Activated T-cell treated with anti-CD3 and anti-CD28 coated beads for 48 hours (primary cell): ENCODE results near the gene AFG1L.
"Not testable (repeated sequence)": the region's sequence is repeated elsewhere in the genome, so short reads cannot be mapped to it uniquely, and the experiment has no call there.

Experiments
- DNase-seq: peaks from one replicate; pipeline ENCODE4 v3.0.0-alpha.2; 2020; ENCODE audit warnings: low read depth

AFG1L gene

GRCh38 chr6:108294727-108295625, at the start of gene AFG1L:
Gene AFG1L, plus strand, starts transcription at chr6:108295054. Its CDS starts 26 bp downstream, at chr6:108295080.
- DNase-seq: peak; percentile 82

GRCh38 chr6:108245095-108245494, 49.8 kb upstream of the AFG1L start:
- not testable (repeated sequence) for DNase-seq

- no peak for DNase-seq
Observed at GRCh38 chr6:108247965-108248536, 46.8 kb upstream of the AFG1L start.

GRCh38 chr6:108250240-108250866, 44.5 kb upstream of the AFG1L start:
- DNase-seq: no peak

GRCh38 chr6:108251252-108251651, 43.6 kb upstream of the AFG1L start:
- no peak for DNase-seq

GRCh38 chr6:108252055-108252454, 42.8 kb upstream of the AFG1L start:
- DNase-seq: no peak

- no peak for DNase-seq
Observed at GRCh38 chr6:108253241-108253640, 41.6 kb upstream of the AFG1L start.

GRCh38 chr6:108254433-108255410, 40.1 kb upstream of the AFG1L start:
- no peak for DNase-seq

- peak; percentile 7 for DNase-seq
Observed at GRCh38 chr6:108260126-108260808, 34.6 kb upstream of the AFG1L start.

GRCh38 chr6:108260809-108261569, 33.9 kb upstream of the AFG1L start, which contains the start of gene SNX3:
Gene SNX3, minus strand, starts transcription at chr6:108261040. Its CDS starts 119 bp downstream, at chr6:108260921.
- peak; percentile 91 for DNase-seq

- DNase-seq: no peak
Observed at GRCh38 chr6:108263371-108263770, 31.5 kb upstream of the AFG1L start.

- DNase-seq: no peak
Observed at GRCh38 chr6:108268845-108269244, 26.0 kb upstream of the AFG1L start.

- DNase-seq: not testable (repeated sequence)
Observed at GRCh38 chr6:108269955-108270354, 24.9 kb upstream of the AFG1L start.

- no peak for DNase-seq
Observed at GRCh38 chr6:108274546-108274945, 20.3 kb upstream of the AFG1L start.

- DNase-seq: no peak
Observed at GRCh38 chr6:108275976-108276375, 18.9 kb upstream of the AFG1L start.

GRCh38 chr6:108277295-108277694, 17.6 kb upstream of the AFG1L start:
- DNase-seq: no peak

- DNase-seq: no peak
Observed at GRCh38 chr6:108277831-108278230, 17.0 kb upstream of the AFG1L start.

- DNase-seq: no peak
Observed at GRCh38 chr6:108285381-108285780, 9.5 kb upstream of the AFG1L start.

GRCh38 chr6:108286366-108286765, 8.5 kb upstream of the AFG1L start:
- DNase-seq: no peak

- no peak for DNase-seq
Observed at GRCh38 chr6:108287373-108287772, 7.5 kb upstream of the AFG1L start.
